Neuronal stem cell (in vitro differentiated cells): Measurements from ENCODE around the gene ZFYVE1. TPM values are rescaled to one million over a fixed set of nuclear protein-coding genes. Genes with fewer than 3 reads are reported as not detected.

Experiments used
- DNase-seq: peaks from one replicate; pipeline ENCODE4 v3.0.0-alpha.2; 2013; ENCODE audit warnings: low spot score
- H2AFZ ChIP-seq: one replicate; pipeline ENCODE4 v1.6.1; 2013; ENCODE audit warnings: mild to moderate bottlenecking, low read length, inconsistent platforms
- H2AK5ac ChIP-seq: 2 replicates; pipeline ENCODE4 v1.6.1; 2013; ENCODE audit warnings: low read depth, mild to moderate bottlenecking, inconsistent platforms, low read length, moderate library complexity, mixed read lengths
- H2BK120ac ChIP-seq: 2 replicates; pipeline ENCODE4 v1.6.1; 2013; ENCODE audit warnings: low read depth, mild to moderate bottlenecking, inconsistent platforms, low read length, moderate library complexity, mixed read lengths
- H2BK12ac ChIP-seq: one replicate; pipeline ENCODE4 v1.6.1; 2013; ENCODE audit warnings: low read length, inconsistent platforms
- H2BK15ac ChIP-seq: 2 replicates; pipeline ENCODE4 v1.6.1; 2013; ENCODE audit warnings: mild to moderate bottlenecking, low read length, inconsistent platforms, mixed read lengths
- H2BK5ac ChIP-seq: one replicate; pipeline ENCODE4 v1.6.1; 2013; ENCODE audit warnings: inconsistent platforms, mild to moderate bottlenecking, low read length, moderate library complexity
- H3K14ac ChIP-seq: one replicate; pipeline ENCODE4 v1.6.1; 2013; ENCODE audit warnings: low read length, inconsistent platforms
- H3K18ac ChIP-seq: 2 replicates; pipeline ENCODE4 v1.6.1; 2013; ENCODE audit warnings: low read length, inconsistent platforms
- H3K23ac ChIP-seq: 2 replicates; pipeline ENCODE4 v1.6.1; 2013; ENCODE audit warnings: low read depth, mild to moderate bottlenecking, mixed read lengths, low read length, inconsistent platforms; ENCODE audit not compliant: poor library complexity
- H3K27ac ChIP-seq: replicated peaks from 3 replicates; pipeline ENCODE4 v1.5.1; 2013; ENCODE audit warnings: low read length, inconsistent platforms
- H3K27me3 ChIP-seq, 3 experiments: 2 replicates each; pipeline ENCODE4 v1.6.1; 2013; ENCODE audit warnings: low read length in 3 of 3, mild to moderate bottlenecking in 2 of 3, inconsistent platforms in 1 of 3, low read depth in 1 of 3, mixed read lengths in 1 of 3, moderate library complexity in 1 of 3; ENCODE audit not compliant: control insufficient read depth in 3 of 3, insufficient read depth in 3 of 3
- H3K36me3 ChIP-seq, 2 donors: replicated peaks in 1 of 2; 2 replicates each; pipeline ENCODE4 v1.6.1; 2013; ENCODE audit warnings: low read length in 2 of 2; ENCODE audit not compliant: control insufficient read depth in 2 of 2, insufficient read depth in 2 of 2
- H3K4ac ChIP-seq: 2 replicates; pipeline ENCODE4 v1.6.1; 2013; ENCODE audit warnings: inconsistent platforms, mild to moderate bottlenecking, low read length, moderate library complexity
- H3K4me1 ChIP-seq, 2 donors: 1 replicate in 1 of 2; 2 replicates in 1 of 2; pipeline ENCODE4 v1.6.1; 2013; ENCODE audit warnings: low read length in 2 of 2, low read depth in 1 of 2; ENCODE audit not compliant: control insufficient read depth in 2 of 2, insufficient read depth in 1 of 2
- H3K4me2 ChIP-seq: one replicate; pipeline ENCODE4 v1.6.1; 2013; ENCODE audit warnings: mild to moderate bottlenecking, low read length, inconsistent platforms; ENCODE audit not compliant: insufficient read depth, poor library complexity, severe bottlenecking
- H3K4me3 ChIP-seq, 2 donors: 2 replicates each; pipeline ENCODE4 v1.5.1; 2013; ENCODE audit warnings: low read length in 2 of 2, mild to moderate bottlenecking in 2 of 2, inconsistent platforms in 1 of 2, moderate library complexity in 1 of 2
- H3K79me1 ChIP-seq: one replicate; pipeline ENCODE4 v1.6.1; 2013; ENCODE audit warnings: low read depth, mild to moderate bottlenecking, inconsistent platforms, low read length, moderate library complexity
- H3K9ac ChIP-seq: one replicate; pipeline ENCODE4 v1.6.1; 2013; ENCODE audit warnings: mild to moderate bottlenecking, low read depth, low read length, inconsistent platforms; ENCODE audit not compliant: poor library complexity
- H3K9me3 ChIP-seq, 2 donors: replicated peaks in 1 of 2; 2 replicates each; pipeline versions ENCODE3 to v1.6.1; 2013; ENCODE audit warnings: low read length in 2 of 2, mild to moderate bottlenecking in 2 of 2, inconsistent platforms in 1 of 2, low read depth in 1 of 2, mixed read lengths in 1 of 2, moderate library complexity in 1 of 2; ENCODE audit not compliant: control insufficient read depth in 2 of 2, insufficient read depth in 1 of 2
- H4K8ac ChIP-seq: one replicate; pipeline ENCODE4 v1.6.1; 2013; ENCODE audit warnings: low read depth, mild to moderate bottlenecking, inconsistent platforms, low read length, moderate library complexity
- H4K91ac ChIP-seq: one replicate; pipeline ENCODE4 v1.6.1; 2013; ENCODE audit warnings: low read length, low read depth, mild to moderate bottlenecking, inconsistent platforms; ENCODE audit not compliant: poor library complexity
- WGBS, 2 donors: extraction: QIAGEN DNeasy Blood & Tissue Kit; methylation state at CpG; one replicate each; pipeline ENCODE4 v1.1.7; 2013; ENCODE audit warnings: missing lambda C conversion rate in 2 of 2, mixed read lengths in 1 of 2; ENCODE audit not compliant: insufficient read length in 2 of 2, insufficient replicate concordance in 1 of 2; ENCODE audit errors: extremely low coverage in 2 of 2; 5-methylcytosine and 5-hydroxymethylcytosine counted together
- polyA plus RNA-seq, 2 experiments: library from polyadenylated mRNA; stranded (reverse); fragments of 200-250 nt; gene quantifications; one replicate each; pipeline ENCODE4 v1.2.3, GENCODE V29; 2013

Gene ZFYVE1
- polyA plus RNA-seq (2013, experiment 1 of 2) = 6.1 TPM
- polyA plus RNA-seq (2013, experiment 2 of 2) = 6.1 TPM

- peaks cover 11 to 24% of the 10 kb centered on the region in 2 donors for H3K36me3 ChIP-seq
- H4K8ac ChIP-seq = no peak within 1 kb of the TSS
- no peak within 1 kb of the TSS for H3K4ac ChIP-seq
- H3K14ac ChIP-seq = no peak within 1 kb of the TSS
- peaks cover 1% of the 10 kb centered on the region for H3K79me1 ChIP-seq
- no peak within 1 kb of the TSS for H3K18ac ChIP-seq
- no peak within 1 kb of the TSS for H3K23ac ChIP-seq
- no peak within 1 kb of the TSS for H3K9ac ChIP-seq
- H3K27me3 ChIP-seq = no peaks in the 10 kb centered on the region
- peak within 1 kb of the TSS; percentile 87 for H2AFZ ChIP-seq
- H2BK15ac ChIP-seq = no peak within 1 kb of the TSS
- no peak within 1 kb of the TSS for H4K91ac ChIP-seq
- H3K4me3 ChIP-seq = peak within 1 kb of the TSS; percentile 72 to 97
- H3K4me2 ChIP-seq = peak within 1 kb of the TSS; percentile 62
- no peak within 1 kb of the TSS for H2BK120ac ChIP-seq
- no peak within 1 kb of the TSS for H2BK12ac ChIP-seq
- H3K9me3 ChIP-seq = no peaks in the 10 kb centered on the region
- peak; percentile 93 for DNase-seq
- H3K4me1 ChIP-seq = no peaks in the 10 kb centered on the region
- no CpG with 5 or more reads among the region's 42 CpGs for WGBS, 2 donors
- no peak within 1 kb of the TSS for H2BK5ac ChIP-seq
- no peak within 1 kb of the TSS for H2AK5ac ChIP-seq
- no peak within 1 kb of the TSS for H3K27ac ChIP-seq
These were observed at the start of gene ZFYVE1 for GRCh38 chr14:73026845-73027542. Gene ZFYVE1, minus strand, starts transcription at chr14:73027106. Its CDS starts 2,598 bp downstream, at chr14:73024508.

- Histone ChIP-seq H3K79me1 (peaks cover 2% of the 10 kb centered on the region), H4K91ac (no peak overlapping the region), H2BK5ac (no peak overlapping the region), H2AK5ac (no peak overlapping the region), H2AFZ (no peak overlapping the region), H2BK12ac (no peak overlapping the region), H3K14ac (no peak overlapping the region), H3K4ac (no peak overlapping the region), H3K4me1 (no peaks in the 10 kb centered on the region), H2BK120ac (no peak overlapping the region), H3K4me3 (no peak overlapping the region), H3K36me3 (peaks cover 8 to 91% of the 10 kb centered on the region in 2 donors), H3K27me3 (no peaks in the 10 kb centered on the region), H3K9me3 (peaks cover 0 to 1% of the 10 kb centered on the region in 2 donors), H2BK15ac (no peak overlapping the region), H3K23ac (no peak overlapping the region), H3K9ac (no peak overlapping the region), H4K8ac (no peak overlapping the region), H3K4me2 (no peak overlapping the region), H3K27ac (no peak overlapping the region), H3K18ac (no peak overlapping the region)
- no peak for DNase-seq
- no CpG with 5 or more reads among the region's 4 CpGs for WGBS, 2 donors
These were observed 42.7 kb upstream of the ZFYVE1 start for GRCh38 chr14:73069585-73069984.

GRCh38 chr14:73058922-73059673, 32.2 kb upstream of the ZFYVE1 start:
- Histone ChIP-seq H3K23ac (peak overlapping the region; percentile 96), H3K9me3 (no peaks in the 10 kb centered on the region), H3K4me3 (peak overlapping the region; percentile 89 to 98), H3K79me1 (peaks cover 3% of the 10 kb centered on the region), H3K9ac (peak overlapping the region; percentile 95), H2BK15ac (peak overlapping the region; percentile 58), H4K91ac (no peak overlapping the region), H3K27ac (peak overlapping the region; percentile 95), H3K36me3 (peaks cover 0 to 41% of the 10 kb centered on the region in 2 donors), H2BK120ac (peak overlapping the region; percentile 16), H3K4ac (peak overlapping the region; percentile 38), H3K27me3 (no peaks in the 10 kb centered on the region), H4K8ac (peak overlapping the region; percentile 65), H3K14ac (peak overlapping the region; percentile 99), H3K4me2 (peak overlapping the region; percentile 73), H2AK5ac (peak overlapping the region; percentile 61), H3K4me1 (no peaks in the 10 kb centered on the region), H3K18ac (peak overlapping the region; percentile 96), H2BK5ac (peak overlapping the region; percentile 84), H2AFZ (peak overlapping the region; percentile 87), H2BK12ac (no peak overlapping the region)
- DNase-seq = no peak
- WGBS, 2 donors = no CpG with 5 or more reads among the region's 27 CpGs
